Tracheal epithelial cell (primary cell): ENCODE results near the gene BMP3. TPM values are rescaled to one million over a fixed set of nuclear protein-coding genes. Genes with fewer than 3 reads are reported as not detected.

ENCODE experiments used
- total RNA-seq: library from RNA; depleted of rRNA; stranded (reverse); fragments of >200 nt; gene quantifications from 2 replicates; pipeline ENCODE4 v1.2.1, GENCODE V29; 2014

Gene BMP3
- total RNA-seq, result under 0.01 TPM in 1 of 2 replicates, not detected in the other

GRCh38 chr4:81030061-81030980 lies at the start of gene BMP3:
Gene BMP3, plus strand, starts transcription at chr4:81030708. Its CDS starts 577 bp downstream, at chr4:81031285.

Other genes starting within 250 kb of the BMP3 start
- gene PRKG2, start 184.5 kb downstream of the BMP3 start, total RNA-seq, result 1.2 and 5.5 TPM in 2 replicates